Stomach (tissue), 9 donors: ENCODE data around the gene SEMA5A. TPM values are rescaled to one million over a fixed set of nuclear protein-coding genes. Genes with fewer than 3 reads are reported as not detected.

Experiments used
- DNase-seq, 2 donors: peaks; one replicate each; pipeline versions ENCODE4 v3.0.0 to v3.0.0-alpha.2; 2013 to 2019
- H3K27ac ChIP-seq, 5 donors: fragments of 200-600 bp in 4 of 5; sonication (generic) in 4 of 5; one replicate each; pipeline ENCODE4 v1.5.1; 2013 to 2019; ENCODE audit warnings: mild to moderate bottlenecking in 1 of 5, moderate library complexity in 1 of 5
- H3K27me3 ChIP-seq, 3 donors: fragments of 200-600 bp; sonication (generic); one replicate each; pipeline ENCODE4 v1.5.1; 2017 to 2019; ENCODE audit warnings: mixed run types in 1 of 3
- H3K36me3 ChIP-seq, 4 donors: fragments of 200-600 bp; sonication (generic); 1 replicate in 3 of 4; 2 replicates in 1 of 4; pipeline ENCODE4 v1.5.1; 2016 to 2019
- H3K4me1 ChIP-seq, 4 donors: fragments of 200-600 bp; sonication (generic); one replicate each; pipeline ENCODE4 v1.5.1; 2016 to 2019
- H3K4me3 ChIP-seq, 4 donors: fragments of 200-600 bp; sonication (generic) in 3 of 4; one replicate each; pipeline ENCODE4 v1.5.1; 2016 to 2019; ENCODE audit warnings: mild to moderate bottlenecking in 1 of 4
- H3K9me3 ChIP-seq, 4 donors: fragments of 200-600 bp; sonication (generic); one replicate each; pipeline ENCODE4 v1.5.1; 2016 to 2019
- CTCF ChIP-seq, 7 experiments: fragments of 450-650 bp in 4 of 7; fragments of 200-600 bp in 3 of 7; sonication (generic) in 3 of 7; IDR thresholded peaks; one replicate each; pipeline ENCODE4 v1.5.1; 2016 to 2019; ENCODE audit warnings: antibody characterized with exemption in 7 of 7, control low read depth in 2 of 7, mild to moderate bottlenecking in 1 of 7
- EP300 ChIP-seq: sonication (generic); formaldehyde crosslinking; IDR thresholded peaks from one replicate; pipeline ENCODE4 v1.6.1; 2017; ENCODE audit warnings: antibody characterized with exemption
- POLR2A ChIP-seq, 4 donors: fragments of 450-650 bp; IDR thresholded peaks; one replicate each; pipeline ENCODE4 v1.6.1; 2016; ENCODE audit warnings: antibody characterized with exemption in 4 of 4, control low read depth in 2 of 4, mild to moderate bottlenecking in 1 of 4, moderate library complexity in 1 of 4
- POLR2AphosphoS5 ChIP-seq, 3 donors: sonication (generic); formaldehyde crosslinking; IDR thresholded peaks; one replicate each; pipeline ENCODE4 v1.6.1; 2016; ENCODE audit warnings: antibody characterized with exemption in 3 of 3
- WGBS, 5 donors: extraction: QIAGEN DNeasy Blood & Tissue Kit in 3 of 5; methylation state at CpG; one replicate each; pipeline versions ENCODE4 v1.1.5 to v1.1.7; 2013 to 2018; 5-methylcytosine and 5-hydroxymethylcytosine counted together
- intact Hi-C: fragments of 100-400 bp; cut with DNase I; formaldehyde crosslinking; loops from one replicate; pipeline ENCODE4 v1.15.1; 2023; ENCODE audit warnings: low total_unique reads
- polyA plus RNA-seq, 3 donors: library from polyadenylated mRNA; stranded (reverse); fragments of 200-250 nt; gene quantifications; one replicate each; pipeline ENCODE4 v1.2.3, GENCODE V29; 2013
- total RNA-seq, 5 donors: library from RNA; depleted of rRNA; stranded (reverse); fragments of >200 nt; gene quantifications; one replicate each; pipeline versions ENCODE4 v1.1.0 to v1.2.3, GENCODE V29; 2014 to 2016
- donor health status: healthy with polysubstance abuse.
- donor health status: Bipolar disorder and iron deficiency.
- donor health status: healthy.

Gene SEMA5A
- total and polyA plus RNA-seq, 8 donors = 0.62 to 26.4 (median 3.2) TPM

GRCh38 chr5:9174446-9174845 is 371.4 kb downstream of the SEMA5A start:
- H3K4me1 ChIP-seq = no peaks in the 10 kb centered on the region
- intact Hi-C loops = no loop called here
- H3K4me3 ChIP-seq = no peak overlapping the region
- no peak for TF ChIP-seq POLR2A (IDR thresholded peaks at IDR 0.05)
- TF ChIP-seq EP300 = no peak
- TF ChIP-seq CTCF (IDR thresholded peaks at IDR 0.05) = no peak
- TF ChIP-seq POLR2AphosphoS5 (IDR thresholded peaks at IDR 0.05) = no peak
- DNase-seq = no peak
- H3K36me3 ChIP-seq = no peaks in the 10 kb centered on the region
- no peaks in the 10 kb centered on the region for H3K27me3 ChIP-seq
- no peak overlapping the region for H3K27ac ChIP-seq
- no peaks in the 10 kb centered on the region for H3K9me3 ChIP-seq
- 63 to 80% (median 75%) methylated on average over 3 of the region's 3 CpGs for WGBS, 5 donors

GRCh38 chr5:9173281-9174048 is 372.4 kb downstream of the SEMA5A start:
- TF ChIP-seq CTCF (IDR thresholded peaks at IDR 0.05) (no peak), EP300 (no peak), POLR2A (IDR thresholded peaks at IDR 0.05) (no peak), POLR2AphosphoS5 (IDR thresholded peaks at IDR 0.05) (no peak)
- H3K36me3 ChIP-seq = no peaks in the 10 kb centered on the region
- no peak overlapping the region for H3K27ac ChIP-seq
- intact Hi-C loops = no loop called here
- WGBS, 5 donors = 34 to 51% (median 49%) methylated on average over 3 of the region's 3 CpGs
- no peaks in the 10 kb centered on the region for H3K27me3 ChIP-seq
- H3K4me1 ChIP-seq = no peaks in the 10 kb centered on the region
- DNase-seq = no peak
- H3K9me3 ChIP-seq = no peaks in the 10 kb centered on the region
- H3K4me3 ChIP-seq = no peak overlapping the region

- no peak overlapping the region for H3K27ac ChIP-seq
- H3K4me3 ChIP-seq = no peak overlapping the region
- no peaks in the 10 kb centered on the region for H3K36me3 ChIP-seq
- no peaks in the 10 kb centered on the region for H3K4me1 ChIP-seq
- TF ChIP-seq POLR2AphosphoS5 (IDR thresholded peaks at IDR 0.05) (no peak), POLR2A (IDR thresholded peaks at IDR 0.05) (no peak), EP300 (no peak), CTCF (IDR thresholded peaks at IDR 0.05) (no peak)
- no peak for DNase-seq
- no peaks in the 10 kb centered on the region for H3K9me3 ChIP-seq
- no peaks in the 10 kb centered on the region for H3K27me3 ChIP-seq
- intact Hi-C loops = no loop called here
These were observed 375.8 kb downstream of the SEMA5A start for GRCh38 chr5:9170026-9170425.

- no peaks in the 10 kb centered on the region for H3K9me3 ChIP-seq
- no peak overlapping the region for H3K4me3 ChIP-seq
- no peak overlapping the region for H3K27ac ChIP-seq
- intact Hi-C loops = no loop called here
- WGBS, 5 donors = 46 to 65% (median 56%) methylated on average over 1 of the region's 1 CpG
- no peak for DNase-seq
- H3K27me3 ChIP-seq = no peaks in the 10 kb centered on the region
- H3K36me3 ChIP-seq = no peaks in the 10 kb centered on the region
- TF ChIP-seq POLR2AphosphoS5 (IDR thresholded peaks at IDR 0.05) (no peak), POLR2A (IDR thresholded peaks at IDR 0.05) (no peak), CTCF (IDR thresholded peaks at IDR 0.05) (no peak), EP300 (no peak)
- H3K4me1 ChIP-seq = no peaks in the 10 kb centered on the region
These were observed 376.3 kb downstream of the SEMA5A start for GRCh38 chr5:9169557-9169902.
